SJSA1 (cell line): ENCODE results near the gene SMTNL1. TPM values are rescaled to one million over a fixed set of nuclear protein-coding genes. Genes with fewer than 3 reads are reported as not detected.
A peak's percentile ranks its signal among the peaks of the same experiment; 100 is the strongest.

Experiments
- DNase-seq, 2 experiments: peaks; one replicate each; pipeline ENCODE4 v3.0.0-alpha.2; 2015 to 2020; ENCODE audit warnings: low spot score in 2 of 2, low read depth in 1 of 2
- H3K27ac ChIP-seq: fragments of 250-450 bp; sonication (Bioruptor Pico); 2 replicates; pipeline ENCODE4 v1.5.1; 2020; ENCODE audit warnings: mild to moderate bottlenecking, moderate library complexity
- H3K27me3 ChIP-seq: fragments of 250-450 bp; sonication (Bioruptor Pico); replicated peaks from 2 replicates; pipeline ENCODE4 v1.5.1; 2020; ENCODE audit warnings: mild to moderate bottlenecking, moderate library complexity
- H3K36me3 ChIP-seq: fragments of 250-450 bp; sonication (Bioruptor Pico); 2 replicates; pipeline ENCODE4 v1.5.1; 2020; ENCODE audit warnings: mild to moderate bottlenecking
- H3K4me1 ChIP-seq: fragments of 250-450 bp; sonication (Bioruptor Pico); replicated peaks from 2 replicates; pipeline ENCODE4 v1.6.1; 2021; ENCODE audit warnings: mild to moderate bottlenecking
- H3K4me3 ChIP-seq: fragments of 250-450 bp; sonication (Bioruptor Pico); 2 replicates; pipeline ENCODE4 v1.5.1; 2020; ENCODE audit warnings: mild to moderate bottlenecking
- H3K9me3 ChIP-seq: fragments of 250-450 bp; sonication (Bioruptor Pico); replicated peaks from 2 replicates; pipeline ENCODE4 v1.5.1; 2020; ENCODE audit warnings: mild to moderate bottlenecking
- total RNA-seq: library from RNA; depleted of rRNA; stranded (reverse); fragments of >200 nt; shearing (Covaris generic); gene quantifications from 2 replicates; pipeline ENCODE4 v1.2.3, GENCODE V29; 2014

Gene SMTNL1
- total RNA-seq, 1 experiment from 2014 or later: not detected

DNA sequence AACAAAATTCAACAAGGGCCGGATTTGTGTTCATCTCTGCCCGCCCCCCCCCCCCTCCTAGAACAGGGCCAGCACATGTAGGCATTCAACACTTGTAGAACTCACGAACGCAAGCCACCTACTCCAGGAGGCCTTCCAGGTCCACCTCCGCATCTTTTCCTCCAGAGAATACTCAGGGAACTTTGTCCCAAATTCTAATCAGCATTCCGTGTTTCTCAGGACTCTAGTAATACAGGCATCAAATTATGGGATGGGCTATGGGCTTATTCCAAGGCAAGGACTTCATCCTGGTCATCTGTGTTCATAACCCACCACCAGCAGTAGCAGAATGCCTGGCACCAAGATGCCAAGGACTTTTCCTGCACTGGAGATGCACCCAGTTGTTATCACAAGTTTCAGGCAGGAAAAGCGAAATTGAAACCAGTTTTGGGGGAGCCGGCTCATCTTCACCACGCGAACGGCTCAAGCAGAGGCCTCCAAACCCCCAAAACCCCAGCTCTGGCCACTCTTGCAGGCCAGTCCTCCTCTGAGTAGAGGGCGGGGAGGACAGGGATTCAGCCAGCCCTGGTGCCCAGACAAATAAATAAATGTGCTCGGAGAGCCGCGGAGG lies 29.6 kb downstream of the SMTNL1 start:
- peak in 1 of 2 experiments; percentile 31 for DNase-seq
- H3K27me3 ChIP-seq: no peaks in the 10 kb centered on the region
- peak overlapping the region; percentile 78 for H3K4me3 ChIP-seq

DNA sequence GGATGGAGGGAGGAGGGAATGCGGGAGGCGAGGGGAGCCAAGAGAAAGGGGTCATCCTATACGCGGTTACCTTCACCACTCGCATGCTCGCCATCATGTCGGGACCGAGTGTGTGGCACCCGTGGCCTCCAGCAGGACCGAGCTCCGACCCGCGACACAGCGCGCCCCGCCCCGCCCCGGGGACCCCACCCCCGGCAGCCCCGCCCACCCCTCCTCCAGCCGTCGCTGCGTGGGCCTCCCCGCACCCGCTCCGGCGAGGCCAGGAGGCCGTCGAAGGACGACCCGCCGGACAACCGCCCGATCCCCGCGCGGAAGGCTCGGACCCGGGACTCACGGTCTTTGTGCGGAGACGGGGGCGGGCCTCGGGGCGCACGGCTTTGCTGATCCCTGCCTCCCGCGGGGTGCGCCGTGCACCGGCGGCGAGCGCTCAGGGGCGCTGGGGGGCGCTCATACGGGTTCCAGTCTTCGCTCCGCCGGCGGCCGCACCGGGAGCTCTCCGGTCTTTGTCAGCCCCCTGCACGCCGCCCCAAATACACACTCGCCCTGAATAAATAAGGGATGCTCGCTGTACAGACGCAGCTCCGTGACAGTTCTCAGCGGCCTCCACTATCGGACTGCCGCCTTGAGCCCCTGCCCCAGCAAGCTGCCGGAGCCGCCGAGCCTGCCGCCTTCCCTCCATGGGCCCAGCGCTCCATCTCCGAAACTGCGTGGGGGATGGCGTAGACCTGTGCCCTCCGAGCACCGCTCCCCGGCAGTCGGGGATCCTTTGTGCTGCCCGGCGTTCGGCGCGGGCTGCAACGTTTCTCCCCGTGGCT lies 30.3 kb downstream of the SMTNL1 start, which contains the start of gene UBE2L6:
Gene UBE2L6 (minus strand): TSS at position 158 of the 815 bp plus-strand sequence. CDS start 61 bp downstream, at position 97.
- no peaks in the 10 kb centered on the region for H3K9me3 ChIP-seq
- 0 out of 2 replicates have a peak, but pooled peaks cover 4% of the 10 kb centered on the region for H3K36me3 ChIP-seq
- H3K4me3 ChIP-seq: peak within 1 kb of the TSS; percentile 78
- H3K4me1 ChIP-seq: peaks cover 16% of the 10 kb centered on the region
- DNase-seq: peak in 1 of 2 experiments; percentile 79
- H3K27me3 ChIP-seq: no peaks in the 10 kb centered on the region
- peak within 1 kb of the TSS; percentile 31; the same call in 1 of the 2 replicates for H3K27ac ChIP-seq

More for the DNA sequence above, 29.6 kb downstream of the SMTNL1 start:
- H3K27ac ChIP-seq: peak overlapping the region; percentile 31; the same call in 1 of the 2 replicates
- H3K4me1 ChIP-seq: peaks cover 16% of the 10 kb centered on the region
- no peaks in the 10 kb centered on the region for H3K9me3 ChIP-seq
- 0 out of 2 replicates have a peak, but pooled peaks cover 4% of the 10 kb centered on the region for H3K36me3 ChIP-seq

DNA sequence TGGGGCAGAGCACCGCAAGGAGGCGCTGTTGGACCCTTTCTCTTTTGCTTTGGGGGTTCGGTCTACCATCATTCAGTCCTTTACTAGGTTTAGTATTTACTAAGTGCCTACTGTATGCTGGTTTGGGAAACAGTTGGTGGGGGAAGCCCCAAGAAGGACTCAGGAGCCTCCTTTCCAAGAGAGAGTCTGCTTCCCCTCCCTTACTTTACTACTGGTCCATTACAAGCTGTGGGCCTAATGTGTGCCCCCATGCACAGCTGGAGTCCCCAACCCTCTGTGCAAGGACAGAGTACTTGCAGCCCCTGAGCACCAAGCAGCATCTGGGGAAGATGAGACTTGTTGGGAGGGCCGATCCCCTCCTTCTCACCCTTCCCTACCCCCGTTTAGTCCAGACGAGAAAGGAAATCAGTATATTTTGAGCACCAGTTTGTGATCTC lies 31.0 kb downstream of the SMTNL1 start:
- Histone ChIP-seq H3K4me3 (peak overlapping the region; percentile 78), H3K36me3 (0 out of 2 replicates have a peak, but pooled peaks cover 4% of the 10 kb centered on the region), H3K4me1 (peaks cover 16% of the 10 kb centered on the region), H3K27ac (no peak overlapping the region), H3K9me3 (no peaks in the 10 kb centered on the region), H3K27me3 (no peaks in the 10 kb centered on the region)
- peak in 1 of 2 experiments; percentile 85 for DNase-seq

GRCh38 chr11:57571606-57572005 lies 34.2 kb downstream of the SMTNL1 start:
- Histone ChIP-seq H3K36me3 (0 out of 2 replicates have a peak, but pooled peaks cover 4% of the 10 kb centered on the region), H3K9me3 (no peaks in the 10 kb centered on the region), H3K27me3 (no peaks in the 10 kb centered on the region; the same call in 1 of the 2 replicates), H3K4me3 (no peak overlapping the region), H3K27ac (no peak overlapping the region), H3K4me1 (peaks cover 12% of the 10 kb centered on the region)
- DNase-seq: no peak

DNA sequence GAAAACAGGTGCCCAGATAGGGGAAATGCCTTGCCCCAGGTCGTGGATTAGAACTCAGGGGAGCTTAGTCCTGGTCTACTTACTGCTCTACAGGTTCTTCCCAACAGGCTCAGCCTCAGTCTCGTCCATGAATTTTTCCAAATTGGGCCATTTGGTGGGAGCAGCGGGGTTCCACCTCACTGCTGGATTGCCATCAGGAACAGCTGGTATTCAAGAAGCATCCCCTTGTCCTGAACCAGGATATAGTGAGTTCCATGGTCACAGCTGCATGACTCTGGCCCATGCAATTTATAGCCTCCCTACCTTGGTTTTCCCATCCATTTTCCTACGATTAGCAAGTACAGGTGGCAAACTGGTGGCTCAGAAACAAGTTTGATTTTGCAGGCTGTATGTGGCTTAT lies 36.7 kb downstream of the SMTNL1 start:
- H3K27me3 ChIP-seq: no peaks in the 10 kb centered on the region; the same call in none of the 2 replicates
- no peaks in the 10 kb centered on the region for H3K36me3 ChIP-seq
- H3K4me3 ChIP-seq: no peak overlapping the region
- DNase-seq: no peak
- H3K4me1 ChIP-seq: no peaks in the 10 kb centered on the region
- H3K27ac ChIP-seq: no peak overlapping the region
- no peaks in the 10 kb centered on the region for H3K9me3 ChIP-seq

GRCh38 chr11:57584341-57584740 lies 46.9 kb downstream of the SMTNL1 start:
- Histone ChIP-seq H3K36me3 (no peaks in the 10 kb centered on the region), H3K27me3 (0 out of 2 replicates have a peak, but pooled peaks cover 5% of the 10 kb centered on the region), H3K27ac (no peak overlapping the region), H3K4me3 (no peak overlapping the region), H3K4me1 (no peaks in the 10 kb centered on the region), H3K9me3 (no peaks in the 10 kb centered on the region)
- no peak for DNase-seq

DNA sequence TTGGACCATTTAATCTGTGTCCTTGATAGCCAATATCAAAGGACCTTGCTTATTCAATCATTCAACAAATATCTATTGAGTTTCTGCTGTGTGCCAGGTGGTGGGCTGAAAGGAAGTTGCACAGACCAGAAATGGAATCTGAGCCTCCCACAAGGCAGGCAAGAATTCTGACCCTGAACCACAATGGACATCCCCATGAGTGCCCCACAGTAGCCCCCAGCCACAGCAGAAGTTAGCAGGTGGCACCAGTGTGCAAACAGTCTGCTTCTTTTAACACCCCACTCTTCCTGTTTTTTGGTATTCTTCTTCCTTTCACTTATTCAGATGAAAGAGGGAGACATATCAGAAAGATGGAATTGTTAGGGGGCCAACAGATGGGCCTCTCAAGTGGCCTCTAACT lies 47.9 kb downstream of the SMTNL1 start:
- no peaks in the 10 kb centered on the region for H3K36me3 ChIP-seq
- H3K4me1 ChIP-seq: no peaks in the 10 kb centered on the region
- H3K27ac ChIP-seq: no peak overlapping the region

GRCh38 chr11:57586711-57587245 lies 49.4 kb downstream of the SMTNL1 start:
- no peaks in the 10 kb centered on the region for H3K27me3 ChIP-seq
- no peak for DNase-seq
- H3K36me3 ChIP-seq: no peaks in the 10 kb centered on the region
- no peaks in the 10 kb centered on the region for H3K4me1 ChIP-seq
- no peak overlapping the region for H3K27ac ChIP-seq
- H3K9me3 ChIP-seq: no peaks in the 10 kb centered on the region
- H3K4me3 ChIP-seq: no peak overlapping the region

More for the DNA sequence above, 47.9 kb downstream of the SMTNL1 start:
- no peaks in the 10 kb centered on the region for H3K9me3 ChIP-seq
- 0 out of 2 replicates have a peak, but pooled peaks cover 2% of the 10 kb centered on the region for H3K27me3 ChIP-seq
- DNase-seq: no peak
- H3K4me3 ChIP-seq: no peak overlapping the region

- Histone ChIP-seq H3K4me3 (no peak overlapping the region), H3K27me3 (0 out of 2 replicates have a peak, but pooled peaks cover 4% of the 10 kb centered on the region), H3K27ac (no peak overlapping the region), H3K9me3 (no peaks in the 10 kb centered on the region), H3K36me3 (no peaks in the 10 kb centered on the region), H3K4me1 (no peaks in the 10 kb centered on the region)
- no peak for DNase-seq
These were observed 50.8 kb downstream of the SMTNL1 start for GRCh38 chr11:57588046-57588710.

- Histone ChIP-seq H3K4me3 (no peak overlapping the region), H3K27ac (no peak overlapping the region), H3K9me3 (no peaks in the 10 kb centered on the region), H3K36me3 (no peaks in the 10 kb centered on the region), H3K4me1 (no peaks in the 10 kb centered on the region), H3K27me3 (peaks cover 4% of the 10 kb centered on the region; the same call in 1 of the 2 replicates)
- no peak for DNase-seq
These were observed 59.0 kb downstream of the SMTNL1 start for GRCh38 chr11:57596266-57596885.

DNA sequence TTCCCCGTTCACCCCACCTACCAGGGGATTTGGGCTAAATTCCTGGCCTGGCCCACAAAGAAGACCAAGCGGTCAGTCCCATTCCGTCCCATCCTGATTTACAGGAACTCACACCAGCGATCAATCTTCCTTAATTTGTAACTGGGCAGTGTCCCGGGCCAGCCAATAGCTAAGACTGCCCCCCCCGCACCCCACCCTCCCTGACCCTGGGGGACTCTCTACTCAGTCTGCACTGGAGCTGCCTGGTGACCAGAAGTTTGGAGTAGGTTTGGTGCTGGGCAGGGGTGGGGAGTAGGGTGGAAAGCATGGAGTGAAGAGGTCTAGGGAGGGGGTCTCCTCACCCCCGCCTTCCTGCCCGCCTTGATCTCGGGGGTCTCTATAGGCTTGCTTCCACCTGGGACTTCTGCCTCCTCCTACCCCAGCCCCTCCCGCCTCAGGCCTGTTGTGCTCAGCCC lies 60.1 kb downstream of the SMTNL1 start, which contains the start of gene SERPING1:
Gene SERPING1 (plus strand): TSS at position 225 of the 455 bp plus-strand sequence. CDS start 586 bp downstream, outside the sequence.
- no peak within 1 kb of the TSS for H3K4me3 ChIP-seq
- no peak for DNase-seq
- no peaks in the 10 kb centered on the region for H3K4me1 ChIP-seq
- no peak within 1 kb of the TSS for H3K27ac ChIP-seq
- no peaks in the 10 kb centered on the region for H3K36me3 ChIP-seq
- H3K9me3 ChIP-seq: no peaks in the 10 kb centered on the region
- H3K27me3 ChIP-seq: peaks cover 4% of the 10 kb centered on the region; the same call in 1 of the 2 replicates

GRCh38 chr11:57597916-57598830 lies 60.8 kb downstream of the SMTNL1 start:
- Histone ChIP-seq H3K36me3 (no peaks in the 10 kb centered on the region), H3K27me3 (peaks cover under 1% of the 10 kb centered on the region; the same call in 1 of the 2 replicates), H3K9me3 (no peaks in the 10 kb centered on the region), H3K4me1 (no peaks in the 10 kb centered on the region), H3K27ac (no peak overlapping the region), H3K4me3 (no peak overlapping the region)
- no peak for DNase-seq
